ENCODE measurements around the gene PTK6. TPM values are rescaled to one million over a fixed set of nuclear protein-coding genes. Genes with fewer than 3 reads are reported as not detected.

PTK6 gene
- total and polyA plus RNA-seq, 2 donors (not counting 1 experiment from before 2014, with no cell fraction given), result 0.86 to 2.3 TPM

GRCh38 chr20:63552481-63553249 lies 15.5 kb upstream of the PTK6 start:
- DNase-seq (peak; percentile 90), ATAC-seq (ENCODE audit: low read depth) (peak; percentile 37)
- Histone ChIP-seq H3K9ac (ENCODE audit: low read length) (peak overlapping the region; percentile 42), H3K4me2 (replicated peaks; ENCODE audit: low read depth, low read length, poor library complexity, severe bottlenecking) (peak overlapping the region; percentile 92), H3K9me3 (ENCODE audit: control extremely low read depth in 1 of 3, control insufficient read depth in 2 of 3, insufficient read depth in 1 of 3, low read length in 2 of 3) (peaks cover 0 to 11% (median 0%) of the 10 kb centered on the region in 3 donors), H3K4me1 (ENCODE audit: control insufficient read depth in 2 of 2, insufficient read depth in 2 of 2, low read length in 2 of 2) (peaks cover 38 to 57% of the 10 kb centered on the region in 2 donors), H4K20me1 (ENCODE audit: control insufficient read depth, insufficient read depth, low read length, poor library complexity, severe bottlenecking) (peaks cover 7% of the 10 kb centered on the region), H3K27me3 (replicated peaks in 1 of 4; ENCODE audit: control extremely low read depth in 1 of 4, control insufficient read depth in 3 of 4, insufficient read depth in 4 of 4, low read length in 3 of 4) (peaks cover 0 to 5% (median 1%) of the 10 kb centered on the region in 4 experiments), H3K36me3 (replicated peaks in 1 of 2; ENCODE audit: control extremely low read depth in 1 of 2, control insufficient read depth in 1 of 2, extremely low read depth in 1 of 2, insufficient read depth in 2 of 2, low read length in 1 of 2) (no peaks in the 10 kb centered on the region), H3K4me3 (ENCODE audit: control extremely low read depth in 1 of 5, extremely low read depth in 1 of 5, insufficient read depth in 1 of 5, low read depth in 2 of 5, low read length in 4 of 5) (peak overlapping the region in 4 of 5 experiments; percentile 16 to 63 (median 27)), H3K27ac (ENCODE audit: low read length in 2 of 2) (peak overlapping the region; percentile 79 to 84), H2AFZ (ENCODE audit: insufficient read depth, low read depth, low read length, poor library complexity, severe bottlenecking) (no peak overlapping the region), H3K79me2 (ENCODE audit: control insufficient read depth, insufficient read depth, low read length) (no peaks in the 10 kb centered on the region)
- TF ChIP-seq CTCF (IDR thresholded peaks at IDR 0.05) (no peak), EZH2 (IDR thresholded peaks at IDR 0.05; ENCODE audit: borderline replicate concordance, insufficient read depth, low read depth, low read length, poor library complexity, severe bottlenecking) (no peak)
- Mint-ChIP-seq H3K27ac (peak overlapping the region; percentile 89), H3K27me3 (no peaks in the 10 kb centered on the region), H3K4me1 (peaks cover 55% of the 10 kb centered on the region), H3K9me3 (ENCODE audit: insufficient read depth) (no peaks in the 10 kb centered on the region), H3K4me3 (peak overlapping the region; percentile 86)
- intact Hi-C loops (cut with micrococcal nuclease), result loop anchor here (1.0 to 2.0 kb wide), 6 partner anchors 10 to 312 kb away; partner anchors contain the start of gene PPDPF
- CTCF ChIA-PET, result interaction anchor here (1.0 to 2.4 kb wide), 5 partner anchors 10 to 56 kb away, joined by 3 to 12 read pairs (median 7); partner anchors contain the start of gene PTK6
- WGBS (ENCODE audit: insufficient coverage), result 19% methylated on average over 6 of the region's 15 CpGs
- POLR2A ChIA-PET, result interaction anchor here (0.6 to 2.3 kb wide), 14 partner anchors 10 to 593 kb away, joined by 3 to 9 read pairs (median 6); partner anchors contain the start of genes GMEB2, HELZ2, PPDPF and PTK6

- Histone ChIP-seq H3K27ac (ENCODE audit: low read length in 2 of 2) (no peak overlapping the region), H3K4me1 (ENCODE audit: control insufficient read depth in 2 of 2, insufficient read depth in 2 of 2, low read length in 2 of 2) (peaks cover 42 to 68% of the 10 kb centered on the region in 2 donors), H3K79me2 (ENCODE audit: control insufficient read depth, insufficient read depth, low read length) (no peaks in the 10 kb centered on the region), H3K27me3 (replicated peaks in 1 of 4; ENCODE audit: control extremely low read depth in 1 of 4, control insufficient read depth in 3 of 4, insufficient read depth in 4 of 4, low read length in 3 of 4) (peaks cover 0 to 8% (median 1%) of the 10 kb centered on the region in 4 experiments), H4K20me1 (ENCODE audit: control insufficient read depth, insufficient read depth, low read length, poor library complexity, severe bottlenecking) (peaks cover 7% of the 10 kb centered on the region), H2AFZ (ENCODE audit: insufficient read depth, low read depth, low read length, poor library complexity, severe bottlenecking) (no peak overlapping the region), H3K9ac (ENCODE audit: low read length) (no peak overlapping the region), H3K9me3 (ENCODE audit: control extremely low read depth in 1 of 3, control insufficient read depth in 2 of 3, insufficient read depth in 1 of 3, low read length in 2 of 3) (peaks cover 0 to 11% (median 0%) of the 10 kb centered on the region in 3 donors), H3K4me2 (replicated peaks; ENCODE audit: low read depth, low read length, poor library complexity, severe bottlenecking) (no peak overlapping the region), H3K4me3 (ENCODE audit: control extremely low read depth in 1 of 5, extremely low read depth in 1 of 5, insufficient read depth in 1 of 5, low read depth in 2 of 5, low read length in 4 of 5) (no peak overlapping the region), H3K36me3 (replicated peaks in 1 of 2; ENCODE audit: control extremely low read depth in 1 of 2, control insufficient read depth in 1 of 2, extremely low read depth in 1 of 2, insufficient read depth in 2 of 2, low read length in 1 of 2) (no peaks in the 10 kb centered on the region)
- Mint-ChIP-seq H3K9me3 (ENCODE audit: insufficient read depth) (no peaks in the 10 kb centered on the region), H3K4me1 (peaks cover 59% of the 10 kb centered on the region), H3K4me3 (no peak overlapping the region), H3K27ac (peak overlapping the region; percentile 27), H3K27me3 (no peaks in the 10 kb centered on the region)
- intact Hi-C loops (cut with micrococcal nuclease), result no loop called here
- DNase-seq (no peak), ATAC-seq (ENCODE audit: low read depth) (no peak)
- CTCF ChIA-PET, result interaction anchor here (1.8 to 2.4 kb wide), 2 partner anchors 8 to 90 kb away, joined by 7 to 10 read pairs; no protein-coding TSS in a partner anchor
- WGBS (ENCODE audit: insufficient coverage), result 88% methylated on average over 9 of the region's 9 CpGs
- POLR2A ChIA-PET, result no interaction called here
- TF ChIP-seq CTCF (IDR thresholded peaks at IDR 0.05) (no peak), EZH2 (IDR thresholded peaks at IDR 0.05; ENCODE audit: borderline replicate concordance, insufficient read depth, low read depth, low read length, poor library complexity, severe bottlenecking) (no peak)
Observed at GRCh38 chr20:63551068-63551467, 13.9 kb upstream of the PTK6 start.
